ENCODE data around the gene HBG2. TPM values are rescaled to one million over a fixed set of nuclear protein-coding genes. Genes with fewer than 3 reads are reported as not detected.
"Not testable (repeated sequence)": the region's sequence is repeated elsewhere in the genome, so short reads cannot be mapped to it uniquely, and the experiment has no call there.

The HBG2 gene
- total RNA-seq, 1 donor from 2014 or later: not detected

DNA sequence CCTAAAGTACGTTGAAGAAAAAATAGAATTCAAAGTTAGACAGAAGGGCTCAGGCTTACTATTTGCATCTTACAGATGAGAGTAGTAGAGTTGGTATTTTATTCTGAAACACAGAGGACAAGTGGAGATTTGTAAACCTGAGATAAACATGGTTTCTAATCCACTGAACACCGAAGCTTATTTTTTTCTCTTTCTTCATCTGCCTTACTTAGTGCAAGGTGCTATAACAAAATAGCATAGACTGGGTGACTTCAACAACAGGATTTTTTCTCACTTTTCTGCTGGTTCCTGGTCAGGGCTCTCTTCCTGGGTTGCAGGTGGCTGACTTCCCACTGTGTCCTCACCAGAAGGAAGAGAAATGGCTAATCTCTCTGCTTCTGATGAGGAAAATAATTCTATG, 2.8 kb downstream of the HBG2 start:
- Histone ChIP-seq H3K27me3 (no peaks in the 10 kb centered on the region), H3K9me3 (no peaks in the 10 kb centered on the region), H3K27ac (no peak overlapping the region), H3K4me3 (no peak overlapping the region), H3K36me3 (no peaks in the 10 kb centered on the region), H3K4me1 (no peaks in the 10 kb centered on the region)
- intact Hi-C loops (cut with DNase I): no loop called here
- DNase-seq (ENCODE audit: low spot score in 2 of 2): no peak
- TF ChIP-seq, protein P1, sequence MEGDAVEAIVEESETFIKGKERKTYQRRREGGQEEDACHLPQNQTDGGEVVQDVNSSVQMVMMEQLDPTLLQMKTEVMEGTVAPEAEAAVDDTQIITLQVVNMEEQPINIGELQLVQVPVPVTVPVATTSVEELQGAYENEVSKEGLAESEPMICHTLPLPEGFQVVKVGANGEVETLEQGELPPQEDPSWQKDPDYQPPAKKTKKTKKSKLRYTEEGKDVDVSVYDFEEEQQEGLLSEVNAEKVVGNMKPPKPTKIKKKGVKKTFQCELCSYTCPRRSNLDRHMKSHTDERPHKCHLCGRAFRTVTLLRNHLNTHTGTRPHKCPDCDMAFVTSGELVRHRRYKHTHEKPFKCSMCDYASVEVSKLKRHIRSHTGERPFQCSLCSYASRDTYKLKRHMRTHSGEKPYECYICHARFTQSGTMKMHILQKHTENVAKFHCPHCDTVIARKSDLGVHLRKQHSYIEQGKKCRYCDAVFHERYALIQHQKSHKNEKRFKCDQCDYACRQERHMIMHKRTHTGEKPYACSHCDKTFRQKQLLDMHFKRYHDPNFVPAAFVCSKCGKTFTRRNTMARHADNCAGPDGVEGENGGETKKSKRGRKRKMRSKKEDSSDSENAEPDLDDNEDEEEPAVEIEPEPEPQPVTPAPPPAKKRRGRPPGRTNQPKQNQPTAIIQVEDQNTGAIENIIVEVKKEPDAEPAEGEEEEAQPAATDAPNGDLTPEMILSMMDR (IDR thresholded peaks at IDR 0.05): no peak

DNA sequence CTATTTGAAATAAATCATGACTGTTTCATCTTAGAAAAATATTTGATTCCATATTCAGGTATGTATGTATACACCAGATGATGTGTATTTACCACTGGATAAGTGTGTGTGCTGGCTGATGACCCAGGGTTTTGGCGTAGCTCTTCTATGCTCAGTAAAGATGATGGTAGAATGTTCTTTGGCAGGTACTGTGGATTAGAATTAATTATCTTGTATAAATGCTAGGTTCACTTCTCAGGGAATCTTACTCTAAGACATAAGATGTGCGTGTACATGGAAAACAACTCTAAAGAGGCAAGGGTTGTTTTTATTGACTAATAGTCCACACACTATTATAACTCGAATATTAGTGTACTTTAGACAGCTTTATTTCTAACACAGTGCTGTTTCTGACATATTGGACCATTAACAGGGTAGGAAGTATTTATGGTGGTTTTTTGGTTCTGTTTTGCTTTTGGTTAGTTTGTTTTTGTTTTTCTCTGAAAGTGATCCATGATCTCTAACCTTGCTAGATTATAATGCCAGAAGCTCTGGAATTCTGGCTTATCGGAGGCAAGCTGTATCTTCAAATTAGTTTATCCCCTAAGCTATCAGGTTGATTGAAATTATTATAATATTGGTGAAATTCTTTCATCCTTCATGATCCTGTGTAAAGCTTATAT, 3.9 kb downstream of the HBG2 start:
- no peaks in the 10 kb centered on the region for H3K4me1 ChIP-seq
- H3K27ac ChIP-seq: no peak overlapping the region
- intact Hi-C loops (cut with DNase I): no loop called here
- H3K4me3 ChIP-seq: no peak overlapping the region
- H3K27me3 ChIP-seq: no peaks in the 10 kb centered on the region
- H3K36me3 ChIP-seq: no peaks in the 10 kb centered on the region
- no peak for DNase-seq (ENCODE audit: low spot score in 2 of 2)
- TF ChIP-seq, protein P1 (IDR thresholded peaks at IDR 0.05): no peak
- no peaks in the 10 kb centered on the region for H3K9me3 ChIP-seq

DNA sequence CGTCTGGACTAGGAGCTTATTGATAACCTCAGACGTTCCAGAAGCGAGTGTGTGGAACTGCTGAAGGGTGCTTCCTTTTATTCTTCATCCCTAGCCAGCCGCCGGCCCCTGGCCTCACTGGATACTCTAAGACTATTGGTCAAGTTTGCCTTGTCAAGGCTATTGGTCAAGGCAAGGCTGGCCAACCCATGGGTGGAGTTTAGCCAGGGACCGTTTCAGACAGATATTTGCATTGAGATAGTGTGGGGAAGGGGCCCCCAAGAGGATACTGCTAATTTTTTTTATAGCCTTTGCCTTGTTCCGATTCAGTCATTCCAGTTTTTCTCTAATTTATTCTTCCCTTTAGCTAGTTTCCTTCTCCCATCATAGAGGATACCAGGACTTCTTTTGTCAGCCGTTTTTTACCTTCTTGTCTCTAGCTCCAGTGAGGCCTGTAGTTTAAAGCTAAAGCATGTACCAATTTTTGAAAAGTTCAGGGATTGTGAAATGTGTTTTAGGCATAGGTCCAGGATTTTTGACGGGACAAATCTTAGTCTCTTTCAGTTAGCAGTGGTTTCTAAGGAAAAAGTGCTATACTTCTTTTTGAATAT, 4.7 kb downstream of the HBG2 start, which contains the start of gene HBG1:
HBG1 (minus strand) TSS at position 51 of the 590 bp plus-strand sequence. CDS start 53 bp downstream, outside the sequence.
- H3K27ac ChIP-seq; H3K4me1 ChIP-seq; intact Hi-C loops (cut with DNase I); DNase-seq (ENCODE audit: low spot score in 2 of 2); H3K4me3 ChIP-seq; H3K27me3 ChIP-seq; H3K9me3 ChIP-seq; H3K36me3 ChIP-seq: not testable (repeated sequence)

DNA sequence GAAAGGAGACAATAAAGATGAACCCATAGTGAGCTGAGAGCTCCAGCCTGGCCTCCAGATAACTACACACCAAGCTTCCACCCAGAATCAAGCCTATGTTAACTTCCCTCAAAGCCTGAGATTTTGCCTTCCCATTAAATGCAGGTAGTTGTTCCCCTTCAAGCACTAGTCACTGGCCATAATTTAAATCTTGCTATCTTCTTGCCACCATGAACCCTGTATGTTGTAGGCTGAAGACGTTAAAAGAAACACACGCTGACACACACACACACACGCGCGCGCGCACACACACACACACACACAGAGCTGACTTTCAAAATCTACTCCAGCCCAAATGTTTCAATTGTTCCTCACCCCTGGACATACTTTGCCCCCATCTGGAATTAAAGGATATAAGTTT, 6.1 kb downstream of the HBG2 start:
- H3K9me3 ChIP-seq; H3K4me3 ChIP-seq; H3K27me3 ChIP-seq; intact Hi-C loops (cut with DNase I); DNase-seq (ENCODE audit: low spot score in 2 of 2); H3K4me1 ChIP-seq; H3K27ac ChIP-seq; H3K36me3 ChIP-seq: not testable (repeated sequence)

DNA sequence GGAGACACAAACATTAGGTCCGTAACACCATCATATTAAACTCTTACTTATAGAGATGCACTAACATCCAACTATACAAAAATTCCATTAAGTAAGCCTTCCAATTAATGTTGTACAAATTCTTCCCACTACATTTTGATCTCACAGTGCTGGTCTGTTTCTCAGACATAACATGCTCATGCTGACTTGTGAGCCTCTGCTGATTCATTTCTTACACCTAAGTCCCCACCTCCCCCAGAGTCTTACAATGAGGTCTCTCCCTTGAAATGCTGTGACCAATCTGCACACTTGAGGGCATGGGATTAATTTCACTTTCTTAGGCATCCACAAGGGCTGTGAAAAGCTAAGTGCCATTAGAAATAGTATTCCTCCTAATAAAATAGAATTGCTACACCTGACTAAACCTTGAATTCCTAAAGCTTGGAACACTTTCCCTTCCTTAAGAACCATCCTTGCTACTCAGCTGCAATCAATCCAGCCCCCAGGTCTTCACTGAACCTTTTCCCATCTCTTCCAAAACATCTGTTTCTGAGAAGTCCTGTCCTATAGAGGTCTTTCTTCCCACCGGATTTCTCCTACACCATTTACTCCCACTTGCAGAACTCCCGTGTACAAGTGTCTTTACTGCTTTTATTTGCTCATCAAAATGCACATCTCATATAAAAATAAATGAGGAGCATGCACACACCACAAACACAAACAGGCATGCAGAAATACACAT, 6.9 kb downstream of the HBG2 start:
- no peaks in the 10 kb centered on the region for H3K27me3 ChIP-seq
- H3K4me3 ChIP-seq: no peak overlapping the region
- H3K4me1 ChIP-seq: no peaks in the 10 kb centered on the region
- H3K9me3 ChIP-seq: no peaks in the 10 kb centered on the region
- intact Hi-C loops (cut with DNase I): no loop called here
- DNase-seq (ENCODE audit: low spot score in 2 of 2): no peak
- H3K27ac ChIP-seq: no peak overlapping the region
- TF ChIP-seq, protein P1 (IDR thresholded peaks at IDR 0.05): no peak
- H3K36me3 ChIP-seq: no peaks in the 10 kb centered on the region

DNA sequence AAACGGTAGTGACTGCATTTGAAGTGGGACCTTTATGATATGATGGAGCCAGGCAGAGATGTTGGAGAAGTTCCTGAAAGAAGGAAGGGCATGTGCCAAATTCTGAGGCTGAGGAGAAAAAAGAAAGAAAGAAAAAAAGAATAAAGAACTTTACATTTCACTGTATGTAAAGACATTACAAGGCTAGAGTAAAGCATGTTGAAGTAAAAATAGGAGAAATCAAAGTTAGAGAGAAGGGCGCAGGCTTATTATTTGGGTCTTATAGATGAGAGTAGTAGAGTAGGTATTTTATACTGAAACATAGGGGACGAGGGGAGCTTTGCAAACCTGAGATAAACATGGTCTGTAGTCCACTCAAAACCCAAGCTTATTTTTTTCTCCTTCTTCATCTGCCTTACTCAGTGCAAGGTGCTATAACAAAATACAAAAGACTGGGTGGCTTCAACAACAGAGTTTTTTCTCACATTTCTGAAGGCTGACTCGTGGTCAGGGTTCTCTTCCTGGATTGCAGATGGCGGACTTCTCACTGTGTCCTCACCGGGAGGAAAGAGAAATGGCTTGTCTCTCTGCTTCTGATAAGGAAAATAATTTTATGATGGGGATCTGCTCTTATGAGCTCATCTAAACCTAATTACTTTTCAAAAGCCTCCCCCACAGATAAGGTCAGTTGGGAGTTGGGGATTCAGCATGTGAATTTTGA, 7.7 kb downstream of the HBG2 start:
- Histone ChIP-seq H3K4me1 (no peaks in the 10 kb centered on the region), H3K27me3 (no peaks in the 10 kb centered on the region), H3K27ac (no peak overlapping the region), H3K36me3 (no peaks in the 10 kb centered on the region), H3K9me3 (no peaks in the 10 kb centered on the region), H3K4me3 (no peak overlapping the region)
- intact Hi-C loops (cut with DNase I): no loop called here
- DNase-seq (ENCODE audit: low spot score in 2 of 2): no peak
- TF ChIP-seq, protein P1 (IDR thresholded peaks at IDR 0.05): no peak

All from ascending aorta (tissue), 2 donors.